ENCODE measurements around the gene CIAO1.
"Not testable (repeated sequence)": the region's sequence is repeated elsewhere in the genome, so short reads cannot be mapped to it uniquely, and the experiment has no call there.

- not testable (repeated sequence) for TF ChIP-seq CTCF (conservative IDR thresholded peaks at IDR 0.05 in 1 of 2, IDR thresholded peaks at IDR 0.05 in 1 of 2; ENCODE audit: low read depth in 1 of 2, low read length in 2 of 2); EZH2 (IDR thresholded peaks at IDR 0.05; ENCODE audit: low read length, missing control alignments)
Measured at GRCh38 chr2:96219959-96220358, 46.1 kb upstream of the CIAO1 start.
